Measurements from ENCODE around the gene IFTAP.
A peak's percentile ranks its signal among the peaks of the same experiment; 100 is the strongest.

IFTAP gene

DNA sequence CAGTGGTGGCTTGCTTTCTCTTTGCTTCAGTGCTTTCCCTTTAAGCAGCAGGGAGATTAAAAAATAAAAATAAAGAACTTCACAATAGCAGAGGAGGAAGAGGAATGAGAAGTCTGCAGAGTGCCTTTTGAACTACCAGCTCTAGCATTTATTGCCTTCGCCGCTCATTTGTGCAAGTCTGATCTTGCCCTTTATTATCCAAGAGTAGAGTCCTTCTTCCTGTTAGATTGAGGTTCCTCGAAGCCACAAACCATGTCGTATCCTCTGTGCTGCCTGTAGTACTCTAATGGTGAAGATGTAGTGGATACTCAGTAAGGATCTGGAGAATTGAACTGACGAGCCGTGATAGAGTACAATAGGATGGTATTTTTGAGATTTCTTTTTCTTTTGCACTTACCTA lies 105.0 kb downstream of the IFTAP start:
- TF ChIP-seq, protein P1, sequence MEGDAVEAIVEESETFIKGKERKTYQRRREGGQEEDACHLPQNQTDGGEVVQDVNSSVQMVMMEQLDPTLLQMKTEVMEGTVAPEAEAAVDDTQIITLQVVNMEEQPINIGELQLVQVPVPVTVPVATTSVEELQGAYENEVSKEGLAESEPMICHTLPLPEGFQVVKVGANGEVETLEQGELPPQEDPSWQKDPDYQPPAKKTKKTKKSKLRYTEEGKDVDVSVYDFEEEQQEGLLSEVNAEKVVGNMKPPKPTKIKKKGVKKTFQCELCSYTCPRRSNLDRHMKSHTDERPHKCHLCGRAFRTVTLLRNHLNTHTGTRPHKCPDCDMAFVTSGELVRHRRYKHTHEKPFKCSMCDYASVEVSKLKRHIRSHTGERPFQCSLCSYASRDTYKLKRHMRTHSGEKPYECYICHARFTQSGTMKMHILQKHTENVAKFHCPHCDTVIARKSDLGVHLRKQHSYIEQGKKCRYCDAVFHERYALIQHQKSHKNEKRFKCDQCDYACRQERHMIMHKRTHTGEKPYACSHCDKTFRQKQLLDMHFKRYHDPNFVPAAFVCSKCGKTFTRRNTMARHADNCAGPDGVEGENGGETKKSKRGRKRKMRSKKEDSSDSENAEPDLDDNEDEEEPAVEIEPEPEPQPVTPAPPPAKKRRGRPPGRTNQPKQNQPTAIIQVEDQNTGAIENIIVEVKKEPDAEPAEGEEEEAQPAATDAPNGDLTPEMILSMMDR (IDR thresholded peaks at IDR 0.05; ENCODE audit: low read depth, low read length) = no peak
- no peak for DNase-seq (ENCODE audit: extremely low read depth, low read depth)

- TF ChIP-seq, protein P1 (IDR thresholded peaks at IDR 0.05; ENCODE audit: low read depth, low read length) = no peak
- DNase-seq (ENCODE audit: extremely low read depth, low read depth) = no peak
Observed at GRCh38 chr11:36700246-36700645, 105.9 kb downstream of the IFTAP start.

DNA sequence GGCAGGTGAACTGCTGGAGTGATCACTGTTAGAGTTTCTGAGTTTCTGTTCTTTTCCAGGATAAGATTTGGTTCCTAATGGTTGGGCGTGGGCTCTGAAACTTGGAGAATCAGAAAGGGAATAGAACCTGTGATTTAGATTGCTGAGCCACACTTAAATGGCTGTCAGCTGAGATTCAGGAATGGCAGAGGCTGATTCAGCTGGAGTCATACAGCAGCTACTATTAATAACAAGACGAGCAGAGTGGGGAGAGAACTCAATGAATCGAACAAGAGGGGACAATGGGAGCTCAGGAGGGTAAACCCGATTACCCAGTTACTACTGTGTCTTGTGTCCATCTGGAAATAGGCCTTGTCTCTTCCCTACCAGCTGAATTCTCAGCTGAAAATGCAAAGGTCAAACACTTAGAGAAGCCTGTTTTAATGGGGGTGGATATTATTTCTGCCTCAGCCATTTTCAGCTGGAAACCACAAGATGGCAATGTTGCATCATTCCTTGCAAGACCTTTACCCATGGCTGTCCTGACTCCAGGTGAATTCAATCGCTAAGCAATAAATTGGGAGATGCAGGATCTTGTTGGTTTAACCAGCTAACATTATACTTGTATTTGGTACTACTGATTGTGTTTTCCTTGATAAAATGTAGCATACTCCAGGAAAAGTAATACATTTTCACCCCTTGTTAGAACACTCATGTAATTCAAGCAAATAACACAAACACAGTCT lies 108.2 kb downstream of the IFTAP start:
- peak; percentile 16 for DNase-seq (ENCODE audit: extremely low read depth, low read depth)
- TF ChIP-seq, protein P1 (IDR thresholded peaks at IDR 0.05; ENCODE audit: low read depth, low read length) = peak; percentile 70

GRCh38 chr11:36703055-36703404 lies 108.7 kb downstream of the IFTAP start:
- no peak for DNase-seq (ENCODE audit: extremely low read depth, low read depth)
- TF ChIP-seq, protein P1 (IDR thresholded peaks at IDR 0.05; ENCODE audit: low read depth, low read length) = no peak
